Measurements from ENCODE around the gene SLC43A3. TPM values are rescaled to one million over a fixed set of nuclear protein-coding genes. Genes with fewer than 3 reads are reported as not detected.

SLC43A3 gene
- total and polyA plus RNA-seq, 2 of the 4 experiments (the other 2 are of a cell fraction): 12.7 to 21.1 TPM

DNA sequence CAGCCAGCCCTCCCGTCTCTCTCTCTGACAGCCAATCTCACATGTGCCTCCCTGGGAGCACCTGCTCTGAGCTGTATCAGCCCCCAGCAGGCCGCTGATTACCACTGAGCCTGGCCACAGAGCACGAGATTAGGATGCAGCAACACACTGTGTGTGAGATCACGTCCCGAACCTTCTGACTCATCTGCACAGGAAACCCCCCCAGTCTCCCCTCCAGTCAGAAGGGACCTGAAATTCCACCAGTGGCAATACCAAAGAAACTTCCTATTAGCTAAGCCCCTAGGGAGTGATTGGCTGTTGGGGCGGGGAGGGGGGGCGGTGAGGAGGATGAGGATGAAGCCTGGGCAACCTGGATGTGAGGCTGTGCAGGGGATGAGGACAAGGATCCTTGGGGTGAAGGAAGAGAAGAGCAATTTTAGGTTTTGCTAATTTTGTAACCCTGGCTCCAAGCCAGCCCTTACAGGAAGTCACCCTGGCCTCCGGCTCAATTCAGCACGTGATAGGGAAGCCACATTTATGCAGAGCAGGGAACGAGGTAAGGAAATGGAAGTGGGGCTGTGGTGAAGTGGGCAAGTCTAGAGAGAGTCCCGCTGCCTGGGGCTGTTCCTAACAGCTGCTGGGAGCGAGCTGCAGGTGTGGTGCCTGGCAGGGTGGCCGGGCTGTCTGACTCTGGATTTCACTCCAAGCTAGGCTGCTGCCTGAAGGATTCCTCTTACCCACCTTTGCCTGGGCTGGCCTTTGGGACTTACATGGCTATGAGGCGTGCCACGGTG lies 1.9 kb downstream of the SLC43A3 start:
- BruUV-seq (replicated peaks): no TSS peak
- Histone ChIP-seq H4K5ac (ENCODE audit: low read depth, low read length) (peak overlapping the region; percentile 46), H4K8ac (ENCODE audit: low read depth in 2 of 2, low read length in 2 of 2) (peak overlapping the region; percentile 53 to 73; a peak in 3 of 4 replicates), H3K36me3 (ENCODE audit: control insufficient read depth, insufficient read depth, low read length) (0 out of 2 replicates have a peak, but pooled peaks cover 6% of the 10 kb centered on the region), H3K79me1 (ENCODE audit: low read depth in 1 of 2, low read length in 2 of 2) (peaks cover 6 to 23% of the 10 kb centered on the region in 2 experiments; a peak in 3 of 4 replicates), H3K27ac (ENCODE audit: insufficient read depth, low read length) (peak overlapping the region; percentile 11; the same call in 1 of the 2 replicates), H2BK20ac (ENCODE audit: low read depth, low read length) (peak overlapping the region; percentile 87), H3K14ac (replicated peaks; ENCODE audit: low read depth, low read length) (peak overlapping the region; percentile 77), H3K9me3 (ENCODE audit: control insufficient read depth, insufficient read depth, low read length) (no peaks in the 10 kb centered on the region), H4K91ac (ENCODE audit: insufficient read depth, low read depth, low read length) (peak overlapping the region; percentile 80), H2BK120ac (ENCODE audit: low read depth, low read length) (peak overlapping the region; percentile 88), H2AK5ac (ENCODE audit: low read depth, low read length) (peak overlapping the region; percentile 92), H2BK5ac (ENCODE audit: low read depth, low read length, poor library complexity, severe bottlenecking) (peak overlapping the region; percentile 55), H2AK9ac (replicated peaks; ENCODE audit: low read depth, low read length, poor library complexity) (peak overlapping the region; percentile 88), H2AFZ (replicated peaks; ENCODE audit: low read length, poor library complexity) (peak overlapping the region; percentile 80), H3K4me1 (ENCODE audit: control insufficient read depth, insufficient read depth, low read length) (peaks cover 31% of the 10 kb centered on the region), H3K23ac (ENCODE audit: low read depth, low read length) (peak overlapping the region; percentile 3; the same call in 1 of the 2 replicates), H3K4ac (ENCODE audit: low read depth, low read length) (peak overlapping the region; percentile 91), H3K9ac (ENCODE audit: low read depth, low read length) (no peak overlapping the region), H3K4me3 (ENCODE audit: insufficient read depth, low read depth, low read length) (no peak overlapping the region), H3K9me1 (ENCODE audit: insufficient read depth, low read length) (peaks cover 18% of the 10 kb centered on the region), H2BK15ac (ENCODE audit: low read depth, low read length) (peak overlapping the region; percentile 62; the same call in 2 of the 3 replicates), H3K4me2 (ENCODE audit: low read depth, low read length) (no peak overlapping the region), H4K20me1 (ENCODE audit: insufficient read depth, low read length) (0 out of 2 replicates have a peak, but pooled peaks cover 4% of the 10 kb centered on the region), H3K18ac (ENCODE audit: low read depth, low read length) (peak overlapping the region; percentile 11), H3K56ac (ENCODE audit: extremely low read depth, insufficient read depth, low read length) (no peak overlapping the region), H3K27me3 (ENCODE audit: control insufficient read depth, insufficient read depth, low read length) (no peaks in the 10 kb centered on the region)
- whole genome bisulfite sequencing, 2 experiments (ENCODE audit: extremely low coverage in 2 of 2, insufficient read length in 1 of 2): 82% methylated on average over 2 of the region's 15 CpGs; no CpG with 5 or more reads in 1 of the 2 experiments
- POLR2A ChIA-PET (ENCODE audit: unreplicated experiment): no interaction called here
- dilution Hi-C loops (cut with HindIII; ENCODE audit: low sequenced_read_pairs, unreplicated experiment) (no loop called here), in situ Hi-C loops (cut with MboI; ENCODE audit: low sequenced_read_pairs) (no loop called here), intact Hi-C loops (cut with micrococcal nuclease) (no loop called here)
- ATAC-seq (ENCODE audit: low read depth) (peak; percentile 68), DNase-seq (peak; percentile 95)
- CTCF ChIA-PET: no interaction called here
- TF ChIP-seq MAFK (IDR thresholded peaks at IDR 0.05; ENCODE audit: low read depth, low read length) (no peak), NFE2L2 (IDR thresholded peaks at IDR 0.05; ENCODE audit: low read depth, low read length) (no peak), MXI1 (IDR thresholded peaks at IDR 0.05; ENCODE audit: borderline replicate concordance, low read depth, low read length) (peak; percentile 70), SMC3 (IDR thresholded peaks at IDR 0.05; ENCODE audit: low read depth, low read length) (no peak), MAZ (IDR thresholded peaks at IDR 0.05; ENCODE audit: borderline replicate concordance, low read depth, low read length) (peak; percentile 81; the same call in 1 of the 2 replicates), POLR2A (IDR thresholded peaks at IDR 0.05; ENCODE audit: low read depth, low read length) (no peak), RCOR1 (IDR thresholded peaks at IDR 0.05; ENCODE audit: insufficient replicate concordance, low read length) (peak; percentile 30), FOS (IDR thresholded peaks at IDR 0.05; ENCODE audit: low read depth, low read length) (peak; percentile 77), RFX5 (IDR thresholded peaks at IDR 0.05; ENCODE audit: low read depth, low read length) (no peak), BHLHE40 (IDR thresholded peaks at IDR 0.05; ENCODE audit: low read depth, low read length) (peak; percentile 95), CHD1 (IDR thresholded peaks at IDR 0.05; ENCODE audit: low read depth, low read length) (no peak), RAD21 (IDR thresholded peaks at IDR 0.05; ENCODE audit: low read length) (no peak)
- TF ChIP-seq, protein P1, sequence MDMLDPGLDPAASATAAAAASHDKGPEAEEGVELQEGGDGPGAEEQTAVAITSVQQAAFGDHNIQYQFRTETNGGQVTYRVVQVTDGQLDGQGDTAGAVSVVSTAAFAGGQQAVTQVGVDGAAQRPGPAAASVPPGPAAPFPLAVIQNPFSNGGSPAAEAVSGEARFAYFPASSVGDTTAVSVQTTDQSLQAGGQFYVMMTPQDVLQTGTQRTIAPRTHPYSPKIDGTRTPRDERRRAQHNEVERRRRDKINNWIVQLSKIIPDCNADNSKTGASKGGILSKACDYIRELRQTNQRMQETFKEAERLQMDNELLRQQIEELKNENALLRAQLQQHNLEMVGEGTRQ (IDR thresholded peaks at IDR 0.05; ENCODE audit: low read depth, low read length): peak; percentile 62; the same call in 1 of the 2 replicates
- TF ChIP-seq, protein P2, sequence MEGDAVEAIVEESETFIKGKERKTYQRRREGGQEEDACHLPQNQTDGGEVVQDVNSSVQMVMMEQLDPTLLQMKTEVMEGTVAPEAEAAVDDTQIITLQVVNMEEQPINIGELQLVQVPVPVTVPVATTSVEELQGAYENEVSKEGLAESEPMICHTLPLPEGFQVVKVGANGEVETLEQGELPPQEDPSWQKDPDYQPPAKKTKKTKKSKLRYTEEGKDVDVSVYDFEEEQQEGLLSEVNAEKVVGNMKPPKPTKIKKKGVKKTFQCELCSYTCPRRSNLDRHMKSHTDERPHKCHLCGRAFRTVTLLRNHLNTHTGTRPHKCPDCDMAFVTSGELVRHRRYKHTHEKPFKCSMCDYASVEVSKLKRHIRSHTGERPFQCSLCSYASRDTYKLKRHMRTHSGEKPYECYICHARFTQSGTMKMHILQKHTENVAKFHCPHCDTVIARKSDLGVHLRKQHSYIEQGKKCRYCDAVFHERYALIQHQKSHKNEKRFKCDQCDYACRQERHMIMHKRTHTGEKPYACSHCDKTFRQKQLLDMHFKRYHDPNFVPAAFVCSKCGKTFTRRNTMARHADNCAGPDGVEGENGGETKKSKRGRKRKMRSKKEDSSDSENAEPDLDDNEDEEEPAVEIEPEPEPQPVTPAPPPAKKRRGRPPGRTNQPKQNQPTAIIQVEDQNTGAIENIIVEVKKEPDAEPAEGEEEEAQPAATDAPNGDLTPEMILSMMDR (conservative IDR thresholded peaks at IDR 0.05; ENCODE audit: low read depth, low read length): no peak

Measured in IMR-90 (cell line).